ENCODE measurements around the gene EVX1.

Gene EVX1

GRCh38 chr7:27205325-27206280, 37.0 kb upstream of the EVX1 start:
- DNase-seq: no peak

DNA sequence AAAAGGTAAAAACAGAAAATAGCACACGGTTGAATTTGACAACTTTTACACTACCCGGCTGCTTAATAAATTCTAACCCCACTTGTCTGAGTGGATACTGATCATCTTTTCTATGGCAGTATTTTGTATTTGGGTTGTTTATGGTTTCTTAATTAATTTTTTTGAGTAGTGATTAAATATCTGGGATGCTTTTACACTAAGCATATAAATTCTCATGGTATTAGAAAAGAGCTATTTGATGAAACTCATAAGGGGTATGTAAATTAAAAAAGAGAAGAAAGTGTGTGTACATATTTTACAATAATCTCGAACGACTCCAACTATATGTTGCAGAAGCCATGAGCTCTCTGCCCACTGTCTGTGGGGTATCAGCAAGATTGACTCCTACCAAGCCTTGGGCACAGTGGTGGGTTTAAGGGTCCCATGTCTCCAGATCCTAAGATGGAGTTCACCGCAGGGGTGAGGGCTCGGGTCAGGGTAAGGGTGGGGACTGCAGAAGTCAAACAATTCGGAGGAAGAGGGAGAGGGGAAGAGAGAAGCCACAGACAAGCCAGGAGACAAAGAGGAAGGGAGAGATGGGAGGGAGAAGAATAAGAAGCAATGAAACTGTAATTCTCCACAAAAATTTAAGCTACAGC, 35.1 kb upstream of the EVX1 start:
- DNase-seq: no peak

DNA sequence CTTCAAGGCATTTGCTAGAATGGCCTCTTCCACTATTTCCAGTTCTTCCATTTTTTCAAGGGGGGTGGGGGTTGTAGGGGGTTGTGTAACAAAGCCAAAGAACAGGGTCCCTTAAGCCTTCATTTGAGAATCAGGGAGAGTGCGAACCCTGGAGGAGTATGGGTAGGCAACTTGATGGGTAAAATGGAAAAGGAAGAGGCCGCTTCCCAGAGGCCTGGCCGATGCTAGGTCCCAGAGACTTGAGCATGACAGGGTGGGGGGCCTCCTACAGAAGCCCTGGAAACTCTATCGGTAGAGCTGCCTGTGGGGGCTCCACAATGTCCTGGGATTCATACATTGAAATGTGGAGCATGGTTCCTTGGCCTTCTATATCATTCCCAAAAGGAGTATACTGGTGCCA, 33.6 kb upstream of the EVX1 start:
- no peak for DNase-seq

DNA sequence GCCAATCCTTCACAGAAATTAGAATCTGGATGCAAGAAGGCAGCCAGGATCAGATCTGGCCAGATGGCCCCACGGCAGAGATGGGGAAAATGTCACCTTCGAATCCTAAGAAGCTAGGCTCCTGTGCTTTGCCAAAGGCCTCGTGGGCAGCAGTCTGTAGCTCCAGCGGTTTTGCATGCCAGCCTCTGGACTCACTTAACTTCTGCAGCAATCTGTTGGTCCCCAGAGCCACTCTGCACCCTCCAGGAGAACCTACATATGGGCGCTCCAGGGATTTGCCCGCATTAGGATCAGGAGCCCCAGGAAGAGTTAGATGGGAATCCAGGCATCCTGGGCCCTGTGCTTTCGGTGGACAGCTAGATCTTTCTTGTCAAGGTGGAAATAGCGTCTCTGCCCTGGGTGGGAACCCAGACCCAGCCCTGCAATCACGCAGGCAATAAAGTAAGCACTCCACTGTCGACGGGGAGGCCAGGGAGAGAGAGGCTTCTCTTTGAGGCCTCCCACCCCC, 32.6 kb upstream of the EVX1 start:
- no peak for DNase-seq

DNA sequence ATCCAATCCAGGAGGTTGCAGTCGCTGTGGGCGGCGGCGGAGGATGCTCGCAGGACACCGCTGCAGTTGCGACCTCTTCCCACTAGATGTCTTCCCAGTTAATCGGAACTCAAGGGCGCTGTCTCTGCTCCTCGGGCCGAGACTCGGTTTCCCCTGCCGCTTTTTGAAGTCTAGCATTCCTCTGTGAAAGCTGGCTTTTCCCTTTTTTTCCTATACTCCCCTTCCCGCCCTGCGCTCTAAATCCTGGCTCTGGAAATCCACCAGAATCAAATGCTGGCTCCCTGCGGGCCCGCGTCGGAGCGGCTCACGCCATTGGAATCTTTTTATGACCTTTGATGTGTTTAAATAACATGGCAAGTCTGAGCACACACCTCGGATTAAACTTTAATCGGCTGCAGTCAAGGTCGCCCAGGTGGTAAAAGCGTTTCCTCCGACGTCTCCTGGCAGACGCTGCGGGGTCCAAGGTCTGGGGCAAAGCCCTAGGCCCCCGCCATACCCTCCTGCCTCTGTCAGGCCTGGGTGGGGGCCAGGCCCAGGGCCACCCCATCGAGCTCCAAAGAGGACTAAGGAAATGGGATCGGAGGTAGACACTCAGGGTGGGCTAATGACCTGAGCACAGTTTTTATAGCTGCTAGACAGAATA, 32.0 kb upstream of the EVX1 start:
- DNase-seq: peak; percentile 69

GRCh38 chr7:27211084-27211446, 31.5 kb upstream of the EVX1 start:
- DNase-seq: no peak

DNA sequence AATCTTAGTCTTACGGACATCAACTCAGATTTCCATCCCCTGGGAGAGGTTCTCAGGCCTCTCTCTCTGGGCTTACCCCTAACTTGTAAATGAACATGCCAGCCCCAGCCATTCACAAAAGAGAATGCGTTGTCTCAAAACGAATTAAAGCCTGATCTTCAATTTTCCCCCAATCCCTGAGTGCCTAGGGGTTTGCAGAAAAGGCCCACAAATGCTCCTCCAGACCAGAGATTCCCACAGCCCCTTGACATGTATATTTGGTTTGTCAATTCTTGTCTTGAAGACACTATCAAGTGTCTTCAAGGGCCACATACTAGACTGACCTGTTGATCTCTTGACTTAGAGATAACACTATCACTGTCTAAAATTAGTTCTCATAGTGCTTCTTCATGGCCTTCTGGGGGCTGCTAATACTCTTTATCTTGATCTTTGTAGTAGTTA, 30.8 kb upstream of the EVX1 start:
- no peak for DNase-seq

DNA sequence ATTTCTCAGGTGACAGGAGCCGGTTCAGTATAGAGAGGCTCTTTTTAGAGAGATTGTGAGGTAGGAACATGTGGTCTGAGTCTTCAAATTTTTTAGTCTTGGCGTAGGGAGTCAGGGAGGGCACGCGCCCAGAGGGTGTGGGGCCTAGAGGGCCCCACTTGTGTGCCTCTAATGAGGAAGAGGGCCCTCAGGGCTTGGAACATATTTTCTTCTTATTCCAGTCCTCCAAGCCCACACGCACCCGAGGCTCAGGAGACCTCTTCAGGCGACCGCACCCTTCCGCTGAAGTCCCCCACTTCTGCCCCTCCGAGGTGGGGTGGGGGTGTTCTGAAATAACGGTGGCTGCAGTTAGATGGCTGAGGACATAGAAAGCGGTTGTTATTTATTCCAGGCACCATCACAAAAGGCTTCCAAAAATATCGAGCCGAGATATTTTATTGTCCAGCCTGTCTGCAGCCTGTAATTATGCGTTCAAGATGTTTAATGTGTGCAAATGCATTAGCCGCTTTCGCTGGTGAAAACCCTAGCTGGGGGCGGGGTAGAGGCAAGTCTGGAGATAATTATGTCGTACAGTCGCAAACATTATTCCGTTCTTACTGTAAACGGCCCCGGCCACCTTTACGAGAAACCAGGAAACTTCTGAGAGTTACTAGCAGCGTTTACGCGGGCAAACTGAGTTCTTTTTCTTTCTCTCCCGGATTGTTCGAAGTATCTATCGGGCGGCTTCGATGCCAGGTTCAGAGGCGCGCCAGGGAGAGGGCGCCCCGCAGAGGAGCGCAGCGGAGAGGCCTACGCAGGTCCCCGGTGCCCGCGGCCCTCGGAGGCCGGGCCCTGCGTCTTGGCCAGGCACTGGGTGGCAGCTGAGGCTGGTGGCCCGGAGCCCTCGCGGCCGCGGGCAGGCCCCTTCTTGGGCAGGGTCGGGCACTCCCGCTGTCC, 29.8 kb upstream of the EVX1 start:
- DNase-seq: no peak

GRCh38 chr7:27213433-27214238, 29.0 kb upstream of the EVX1 start:
- no peak for DNase-seq

- DNase-seq: no peak
These were observed 28.2 kb upstream of the EVX1 start for GRCh38 chr7:27214239-27214950.

DNA sequence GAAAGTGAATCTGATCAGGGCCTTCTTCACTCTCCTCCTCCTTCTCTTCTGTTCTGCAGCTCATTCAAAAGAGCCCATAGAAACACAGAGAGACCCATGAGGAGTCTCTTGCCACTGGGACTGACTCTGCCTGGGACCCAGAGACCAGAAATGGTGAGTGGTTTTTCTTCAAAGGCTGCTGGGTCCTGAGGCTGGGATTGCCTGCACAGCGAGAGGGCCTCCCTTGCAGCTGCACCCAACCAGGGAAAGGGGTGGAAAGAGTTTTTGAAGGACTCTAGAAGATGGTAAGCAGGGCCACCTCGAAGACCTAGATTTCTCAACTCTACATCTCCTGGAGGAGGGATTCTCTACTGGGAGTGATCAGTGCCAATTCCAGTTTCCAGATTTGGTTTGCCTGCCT, 27.2 kb upstream of the EVX1 start:
- no peak for DNase-seq

- DNase-seq: no peak
These were observed 24.7 kb upstream of the EVX1 start for GRCh38 chr7:27217951-27218350.

- no peak for DNase-seq
These were observed 22.8 kb upstream of the EVX1 start for GRCh38 chr7:27219821-27220220.

DNA sequence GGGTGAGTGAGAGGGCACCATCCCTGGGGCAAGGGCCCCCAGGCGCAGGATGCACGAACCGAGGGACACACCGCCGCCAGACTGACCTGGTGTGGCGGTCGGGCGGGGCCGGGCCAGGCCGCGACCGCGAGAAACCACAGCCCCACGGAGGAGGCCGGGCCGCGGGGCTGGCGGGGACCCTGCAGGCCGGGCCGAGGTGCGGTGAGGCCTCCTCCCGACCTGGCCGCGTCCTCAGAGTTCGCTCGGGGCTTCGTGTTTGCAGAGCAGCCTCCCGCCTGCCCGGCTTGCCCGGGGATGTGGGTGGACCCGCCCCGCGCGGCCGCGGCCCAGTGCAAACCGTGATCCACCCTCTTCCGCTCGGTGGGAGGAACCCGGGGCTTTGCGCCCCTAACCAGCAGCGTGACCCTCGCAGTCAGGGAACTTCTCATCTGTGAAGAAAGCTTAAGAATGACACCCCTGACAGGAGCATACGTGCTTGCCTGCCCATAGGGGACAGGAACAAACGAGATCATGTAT, 22.1 kb upstream of the EVX1 start:
- DNase-seq: no peak

GRCh38 chr7:27221201-27221797, 21.3 kb upstream of the EVX1 start:
- no peak for DNase-seq

GRCh38 chr7:27223941-27224575, 18.5 kb upstream of the EVX1 start:
- no peak for DNase-seq

GRCh38 chr7:27224983-27225934, 17.3 kb upstream of the EVX1 start:
- DNase-seq: no peak

DNA sequence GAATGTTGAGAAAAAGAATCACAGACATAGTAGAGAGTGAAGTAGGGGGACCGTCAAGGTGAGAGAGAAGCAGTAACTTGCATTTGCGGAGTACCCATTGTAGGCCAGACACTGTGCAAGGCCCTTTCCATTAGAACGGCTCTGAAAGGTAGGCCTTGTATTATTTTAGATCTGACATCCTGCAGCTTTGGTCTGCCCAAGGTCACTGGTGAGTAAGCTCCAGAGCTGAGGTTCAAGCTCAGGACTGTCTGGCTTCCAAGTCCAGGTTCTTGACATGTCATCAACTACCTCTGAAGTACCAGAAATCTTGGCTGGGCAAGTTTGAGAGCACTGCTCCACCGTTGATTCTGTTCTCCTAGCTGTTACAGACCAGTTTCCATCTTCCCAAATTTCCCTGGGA, 13.2 kb upstream of the EVX1 start:
- DNase-seq: no peak

Data from activated CD4-positive, alpha-beta T cell treated with anti-CD3 and anti-CD28 coated beads for 48 hours (primary cell).